NCI-H1417 treated with DMSO at 0.1 percent for 48 hours (cell line): Measurements from ENCODE around the gene ZBTB43.
A peak's percentile ranks its signal among the peaks of the same experiment; 100 is the strongest.

Experiments used
- DNase-seq: peaks from one replicate; lab custom pipeline; 2025; lab: John Stamatoyannopoulos, UW

Gene ZBTB43

GRCh38 chr9:126830827-126831226 lies 26.0 kb downstream of the ZBTB43 start:
- no peak for DNase-seq

GRCh38 chr9:126832440-126832839 lies 27.6 kb downstream of the ZBTB43 start:
- DNase-seq: no peak

- no peak for DNase-seq
These were observed 28.2 kb downstream of the ZBTB43 start for GRCh38 chr9:126833020-126833419.

GRCh38 chr9:126833710-126834345 lies 29.0 kb downstream of the ZBTB43 start:
- no peak for DNase-seq

- no peak for DNase-seq
These were observed 29.8 kb downstream of the ZBTB43 start for GRCh38 chr9:126834672-126835071.

GRCh38 chr9:126836216-126836615 lies 31.4 kb downstream of the ZBTB43 start:
- DNase-seq: no peak

- DNase-seq: no peak
These were observed 33.4 kb downstream of the ZBTB43 start for GRCh38 chr9:126838055-126838811.

GRCh38 chr9:126838895-126839294 lies 34.1 kb downstream of the ZBTB43 start:
- no peak for DNase-seq

GRCh38 chr9:126839301-126839700 lies 34.5 kb downstream of the ZBTB43 start:
- DNase-seq: no peak

GRCh38 chr9:126842220-126842842 lies 37.5 kb downstream of the ZBTB43 start:
- no peak for DNase-seq

- no peak for DNase-seq
These were observed 38.3 kb downstream of the ZBTB43 start for GRCh38 chr9:126842977-126843799.

- DNase-seq: no peak
These were observed 39.2 kb downstream of the ZBTB43 start for GRCh38 chr9:126844085-126844484.

GRCh38 chr9:126847051-126847450 lies 42.2 kb downstream of the ZBTB43 start:
- DNase-seq: no peak

- DNase-seq: no peak
These were observed 44.9 kb downstream of the ZBTB43 start for GRCh38 chr9:126849591-126850225.

GRCh38 chr9:126851286-126851880 lies 46.5 kb downstream of the ZBTB43 start:
- no peak for DNase-seq

GRCh38 chr9:126852086-126852688 lies 47.3 kb downstream of the ZBTB43 start:
- DNase-seq: no peak

GRCh38 chr9:126853667-126854066 lies 48.8 kb downstream of the ZBTB43 start:
- DNase-seq: no peak

- no peak for DNase-seq
These were observed 49.9 kb downstream of the ZBTB43 start for GRCh38 chr9:126854734-126855133.

- peak; percentile 89 for DNase-seq
These were observed 51.6 kb downstream of the ZBTB43 start for GRCh38 chr9:126856326-126856877.

GRCh38 chr9:126857261-126857960 lies 52.6 kb downstream of the ZBTB43 start:
- no peak for DNase-seq
